ENCODE results near the gene SPEN. TPM values are rescaled to one million over a fixed set of nuclear protein-coding genes. Genes with fewer than 3 reads are reported as not detected.
"Not testable (repeated sequence)": the region's sequence is repeated elsewhere in the genome, so short reads cannot be mapped to it uniquely, and the experiment has no call there.

Gene SPEN
- total and polyA plus RNA-seq, 4 donors = 10.7 to 82.3 (median 36.8) TPM

- DNase-seq = peak; percentile 94 to 96 (median 95)
- peaks cover 0 to 7% (median 3%) of the 10 kb centered on the region in 5 donors for H3K4me1 ChIP-seq (ENCODE audit: control insufficient read depth in 5 of 5, insufficient read depth in 5 of 5, low read length in 5 of 5)
- H3K9ac ChIP-seq (ENCODE audit: insufficient read depth in 1 of 2, low read length in 2 of 2) = peak within 1 kb of the TSS; percentile 36 to 46
- TF ChIP-seq CTCF (IDR thresholded peaks at IDR 0.05; ENCODE audit: control extremely low read depth, extremely low read depth) = no peak
- WGBS, 2 donors = 8 to 9% methylated on average over 44 to 47 of the region's 47 CpGs
- H3K27ac ChIP-seq (ENCODE audit: low read depth in 1 of 2, low read length in 1 of 2) = peak within 1 kb of the TSS; percentile 85 to 89
- H3K4me3 ChIP-seq = peak within 1 kb of the TSS; percentile 99
- peaks cover 2 to 15% (median 11%) of the 10 kb centered on the region in 4 donors for H3K36me3 ChIP-seq (ENCODE audit: control insufficient read depth in 4 of 4, insufficient read depth in 4 of 4, low read length in 4 of 4)
- peaks cover 0 to 4% (median 0%) of the 10 kb centered on the region in 4 donors for H3K9me3 ChIP-seq (ENCODE audit: control insufficient read depth in 4 of 4, insufficient read depth in 3 of 4, low read length in 3 of 4)
- no peaks in the 10 kb centered on the region for H3K27me3 ChIP-seq (ENCODE audit: control insufficient read depth in 3 of 3, insufficient read depth in 3 of 3, low read length in 2 of 3)
- peak; percentile 97 for ATAC-seq (ENCODE audit: insufficient read depth, low FRiP score)
Observed at GRCh38 chr1:15975805-15976680, 128.5 kb downstream of the SPEN start, which contains the start of gene ZBTB17. ZBTB17 (minus strand) TSS chr1:15976101; CDS start chr1:15948495, 27,606 bp downstream.

- not testable (repeated sequence) for H3K27me3 ChIP-seq (ENCODE audit: control insufficient read depth in 3 of 3, insufficient read depth in 3 of 3, low read length in 2 of 3); H3K36me3 ChIP-seq (ENCODE audit: control insufficient read depth in 4 of 4, insufficient read depth in 4 of 4, low read length in 4 of 4); H3K27ac ChIP-seq (ENCODE audit: low read depth in 1 of 2, low read length in 1 of 2); H3K9ac ChIP-seq (ENCODE audit: insufficient read depth in 1 of 2, low read length in 2 of 2); DNase-seq; H3K4me3 ChIP-seq; H3K9me3 ChIP-seq (ENCODE audit: control insufficient read depth in 4 of 4, insufficient read depth in 3 of 4, low read length in 3 of 4); ATAC-seq (ENCODE audit: insufficient read depth, low FRiP score); H3K4me1 ChIP-seq (ENCODE audit: control insufficient read depth in 5 of 5, insufficient read depth in 5 of 5, low read length in 5 of 5)
- WGBS, 2 donors = 94 to 97% methylated on average over 4 of the region's 4 CpGs
Observed at GRCh38 chr1:15977947-15978346, 130.4 kb downstream of the SPEN start.

- Histone ChIP-seq H3K4me1 (ENCODE audit: control insufficient read depth in 5 of 5, insufficient read depth in 5 of 5, low read length in 5 of 5) (no peaks in the 10 kb centered on the region), H3K27ac (ENCODE audit: low read depth in 1 of 2, low read length in 1 of 2) (no peak overlapping the region), H3K4me3 (no peak overlapping the region), H3K9me3 (ENCODE audit: control insufficient read depth in 4 of 4, insufficient read depth in 3 of 4, low read length in 3 of 4) (no peaks in the 10 kb centered on the region), H3K36me3 (ENCODE audit: control insufficient read depth in 4 of 4, insufficient read depth in 4 of 4, low read length in 4 of 4) (no peaks in the 10 kb centered on the region), H3K27me3 (ENCODE audit: control insufficient read depth in 3 of 3, insufficient read depth in 3 of 3, low read length in 2 of 3) (no peaks in the 10 kb centered on the region), H3K9ac (ENCODE audit: insufficient read depth in 1 of 2, low read length in 2 of 2) (no peak overlapping the region)
- ATAC-seq (ENCODE audit: insufficient read depth, low FRiP score) = no peak
- 85 to 87% methylated on average over 3 of the region's 3 CpGs for WGBS, 2 donors
- no peak for DNase-seq
- TF ChIP-seq CTCF (IDR thresholded peaks at IDR 0.05; ENCODE audit: control extremely low read depth, extremely low read depth) = no peak
Observed at GRCh38 chr1:15981679-15982078, 134.2 kb downstream of the SPEN start.

- WGBS, 2 donors = 31 to 52% methylated on average over 1 of the region's 1 CpG
- no peak for TF ChIP-seq CTCF (IDR thresholded peaks at IDR 0.05; ENCODE audit: control extremely low read depth, extremely low read depth)
- Histone ChIP-seq H3K9me3 (ENCODE audit: control insufficient read depth in 4 of 4, insufficient read depth in 3 of 4, low read length in 3 of 4) (no peaks in the 10 kb centered on the region), H3K4me1 (ENCODE audit: control insufficient read depth in 5 of 5, insufficient read depth in 5 of 5, low read length in 5 of 5) (no peaks in the 10 kb centered on the region), H3K4me3 (no peak overlapping the region), H3K36me3 (ENCODE audit: control insufficient read depth in 4 of 4, insufficient read depth in 4 of 4, low read length in 4 of 4) (no peaks in the 10 kb centered on the region), H3K27ac (ENCODE audit: low read depth in 1 of 2, low read length in 1 of 2) (no peak overlapping the region), H3K9ac (ENCODE audit: insufficient read depth in 1 of 2, low read length in 2 of 2) (no peak overlapping the region), H3K27me3 (ENCODE audit: control insufficient read depth in 3 of 3, insufficient read depth in 3 of 3, low read length in 2 of 3) (no peaks in the 10 kb centered on the region)
- ATAC-seq (ENCODE audit: insufficient read depth, low FRiP score) (no peak), DNase-seq (no peak)
Observed at GRCh38 chr1:15983275-15983674, 135.8 kb downstream of the SPEN start.

All from lung (tissue), 12 donors.